Measurements from ENCODE around the gene PTPRN2. TPM values are rescaled to one million over a fixed set of nuclear protein-coding genes. Genes with fewer than 3 reads are reported as not detected.

The PTPRN2 gene
- polyA plus RNA-seq, 1 of the 3 experiments (the other 2 are of a cell fraction), result 4.0 TPM

DNA sequence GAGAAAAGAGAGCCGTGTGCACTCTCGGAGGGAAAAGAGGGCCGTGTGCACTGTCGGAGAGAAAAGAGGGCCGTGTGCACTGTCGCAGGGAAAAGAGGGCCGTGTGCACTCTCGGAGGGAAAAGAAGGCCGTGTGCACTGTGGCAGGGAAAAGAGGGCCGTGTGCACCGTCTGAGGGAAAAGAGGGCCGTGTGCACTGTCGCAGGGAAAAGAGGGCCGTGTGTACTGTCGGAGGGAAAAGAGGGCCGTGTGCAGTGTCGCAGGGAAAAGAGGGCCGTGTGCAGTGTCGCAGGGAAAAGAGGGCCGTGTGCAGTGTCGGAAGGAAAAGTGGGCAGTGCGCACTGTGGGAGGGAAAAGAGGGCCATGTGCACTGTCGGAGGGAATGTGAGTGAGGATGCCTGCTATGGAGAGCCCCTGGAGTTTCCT is 1062.1 kb downstream of the PTPRN2 start:
- 72% methylated on average over 23 of the region's 23 CpGs for WGBS (ENCODE audit: low lambda C conversion rate)
- TF ChIP-seq JUND (IDR thresholded peaks at IDR 0.05), result no peak
- TF ChIP-seq TAF1 (IDR thresholded peaks at IDR 0.05; ENCODE audit: borderline replicate concordance, low read depth, low read length), result no peak
- no peak for TF ChIP-seq RAD21 (IDR thresholded peaks at IDR 0.05; ENCODE audit: low read length)
- no peak for TF ChIP-seq GABPA (IDR thresholded peaks at IDR 0.05; ENCODE audit: low read depth)
- TF ChIP-seq, protein P1, sequence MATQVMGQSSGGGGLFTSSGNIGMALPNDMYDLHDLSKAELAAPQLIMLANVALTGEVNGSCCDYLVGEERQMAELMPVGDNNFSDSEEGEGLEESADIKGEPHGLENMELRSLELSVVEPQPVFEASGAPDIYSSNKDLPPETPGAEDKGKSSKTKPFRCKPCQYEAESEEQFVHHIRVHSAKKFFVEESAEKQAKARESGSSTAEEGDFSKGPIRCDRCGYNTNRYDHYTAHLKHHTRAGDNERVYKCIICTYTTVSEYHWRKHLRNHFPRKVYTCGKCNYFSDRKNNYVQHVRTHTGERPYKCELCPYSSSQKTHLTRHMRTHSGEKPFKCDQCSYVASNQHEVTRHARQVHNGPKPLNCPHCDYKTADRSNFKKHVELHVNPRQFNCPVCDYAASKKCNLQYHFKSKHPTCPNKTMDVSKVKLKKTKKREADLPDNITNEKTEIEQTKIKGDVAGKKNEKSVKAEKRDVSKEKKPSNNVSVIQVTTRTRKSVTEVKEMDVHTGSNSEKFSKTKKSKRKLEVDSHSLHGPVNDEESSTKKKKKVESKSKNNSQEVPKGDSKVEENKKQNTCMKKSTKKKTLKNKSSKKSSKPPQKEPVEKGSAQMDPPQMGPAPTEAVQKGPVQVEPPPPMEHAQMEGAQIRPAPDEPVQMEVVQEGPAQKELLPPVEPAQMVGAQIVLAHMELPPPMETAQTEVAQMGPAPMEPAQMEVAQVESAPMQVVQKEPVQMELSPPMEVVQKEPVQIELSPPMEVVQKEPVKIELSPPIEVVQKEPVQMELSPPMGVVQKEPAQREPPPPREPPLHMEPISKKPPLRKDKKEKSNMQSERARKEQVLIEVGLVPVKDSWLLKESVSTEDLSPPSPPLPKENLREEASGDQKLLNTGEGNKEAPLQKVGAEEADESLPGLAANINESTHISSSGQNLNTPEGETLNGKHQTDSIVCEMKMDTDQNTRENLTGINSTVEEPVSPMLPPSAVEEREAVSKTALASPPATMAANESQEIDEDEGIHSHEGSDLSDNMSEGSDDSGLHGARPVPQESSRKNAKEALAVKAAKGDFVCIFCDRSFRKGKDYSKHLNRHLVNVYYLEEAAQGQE (IDR thresholded peaks at IDR 0.05; ENCODE audit: low read depth, low read length), result no peak
- no peak for TF ChIP-seq ELF1 (IDR thresholded peaks at IDR 0.05)
- no peak for TF ChIP-seq EP300 (IDR thresholded peaks at IDR 0.05; ENCODE audit: borderline replicate concordance in 1 of 2, low read depth in 1 of 2, low read length in 1 of 2)
- TF ChIP-seq GATA2 (CRISPR knock-in tag; IDR thresholded peaks at IDR 0.05), result no peak
- TF ChIP-seq, protein P2, sequence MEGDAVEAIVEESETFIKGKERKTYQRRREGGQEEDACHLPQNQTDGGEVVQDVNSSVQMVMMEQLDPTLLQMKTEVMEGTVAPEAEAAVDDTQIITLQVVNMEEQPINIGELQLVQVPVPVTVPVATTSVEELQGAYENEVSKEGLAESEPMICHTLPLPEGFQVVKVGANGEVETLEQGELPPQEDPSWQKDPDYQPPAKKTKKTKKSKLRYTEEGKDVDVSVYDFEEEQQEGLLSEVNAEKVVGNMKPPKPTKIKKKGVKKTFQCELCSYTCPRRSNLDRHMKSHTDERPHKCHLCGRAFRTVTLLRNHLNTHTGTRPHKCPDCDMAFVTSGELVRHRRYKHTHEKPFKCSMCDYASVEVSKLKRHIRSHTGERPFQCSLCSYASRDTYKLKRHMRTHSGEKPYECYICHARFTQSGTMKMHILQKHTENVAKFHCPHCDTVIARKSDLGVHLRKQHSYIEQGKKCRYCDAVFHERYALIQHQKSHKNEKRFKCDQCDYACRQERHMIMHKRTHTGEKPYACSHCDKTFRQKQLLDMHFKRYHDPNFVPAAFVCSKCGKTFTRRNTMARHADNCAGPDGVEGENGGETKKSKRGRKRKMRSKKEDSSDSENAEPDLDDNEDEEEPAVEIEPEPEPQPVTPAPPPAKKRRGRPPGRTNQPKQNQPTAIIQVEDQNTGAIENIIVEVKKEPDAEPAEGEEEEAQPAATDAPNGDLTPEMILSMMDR (IDR thresholded peaks at IDR 0.05), result no peak
- no peak for TF ChIP-seq SMC3 (IDR thresholded peaks at IDR 0.05; ENCODE audit: low read depth, low read length)
- CTCF ChIA-PET, result no interaction called here

DNA sequence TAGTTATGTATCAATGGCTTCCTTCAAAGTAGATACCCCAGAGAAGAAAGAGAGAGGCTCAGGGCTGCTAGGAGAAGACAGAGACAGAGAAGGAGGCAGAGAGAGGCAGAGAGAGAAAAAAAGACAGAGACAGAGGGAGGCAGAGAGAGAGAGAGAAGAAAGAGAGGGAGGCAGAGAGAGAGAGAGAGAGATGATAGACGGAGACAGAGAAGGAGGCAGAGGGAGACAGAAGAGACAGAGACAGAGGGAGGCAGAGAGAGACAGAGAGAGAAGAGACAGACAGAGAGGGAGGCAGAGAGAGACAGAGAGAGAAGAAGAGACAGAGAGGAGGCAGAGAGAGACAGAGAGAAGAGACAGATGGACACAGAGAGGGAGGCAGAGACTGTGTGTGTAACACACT is 1062.9 kb downstream of the PTPRN2 start:
- no peak overlapping the region for H3K27ac ChIP-seq (ENCODE audit: low read depth in 2 of 2, low read length in 1 of 2)
- H3K4me3 ChIP-seq (ENCODE audit: low read depth in 2 of 2, low read length in 1 of 2), result no peak overlapping the region
- no peak overlapping the region for H3K9ac ChIP-seq
- H4K20me1 ChIP-seq (ENCODE audit: insufficient read depth), result no peaks in the 10 kb centered on the region
- no peaks in the 10 kb centered on the region for H3K9me3 ChIP-seq
- no peaks in the 10 kb centered on the region for H3F3A ChIP-seq (replicated peaks; ENCODE audit: insufficient read depth)
- no peaks in the 10 kb centered on the region for H3K4me1 ChIP-seq (ENCODE audit: control insufficient read depth in 1 of 2, insufficient read depth in 2 of 2, low read depth in 1 of 2, low read length in 1 of 2)
- no peaks in the 10 kb centered on the region for H3K79me2 ChIP-seq (ENCODE audit: insufficient read depth)
- ChIA-PET POLR2A (no interaction called here), CTCF (no interaction called here)
- H3K4me2 ChIP-seq, result no peak overlapping the region
- no peaks in the 10 kb centered on the region for H3K27me3 ChIP-seq (ENCODE audit: insufficient read depth)
- DNase-seq, result no peak
- H2AFZ ChIP-seq (ENCODE audit: low read depth), result no peak overlapping the region
- 67% methylated on average over 1 of the region's 1 CpG for WGBS (ENCODE audit: low lambda C conversion rate)
- TF ChIP-seq, protein P3, sequence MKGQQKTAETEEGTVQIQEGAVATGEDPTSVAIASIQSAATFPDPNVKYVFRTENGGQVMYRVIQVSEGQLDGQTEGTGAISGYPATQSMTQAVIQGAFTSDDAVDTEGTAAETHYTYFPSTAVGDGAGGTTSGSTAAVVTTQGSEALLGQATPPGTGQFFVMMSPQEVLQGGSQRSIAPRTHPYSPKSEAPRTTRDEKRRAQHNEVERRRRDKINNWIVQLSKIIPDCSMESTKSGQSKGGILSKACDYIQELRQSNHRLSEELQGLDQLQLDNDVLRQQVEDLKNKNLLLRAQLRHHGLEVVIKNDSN (IDR thresholded peaks at IDR 0.05; ENCODE audit: borderline replicate concordance, low read depth), result no peak
- TF ChIP-seq NRF1 (IDR thresholded peaks at IDR 0.05; ENCODE audit: low read depth, low read length), result no peak
- TF ChIP-seq RCOR1 (IDR thresholded peaks at IDR 0.05; ENCODE audit: low read length), result no peak
- TF ChIP-seq EP300 (IDR thresholded peaks at IDR 0.05; ENCODE audit: borderline replicate concordance in 1 of 2, low read depth in 1 of 2, low read length in 1 of 2), result no peak
- no peak for TF ChIP-seq GATA2 (CRISPR knock-in tag; IDR thresholded peaks at IDR 0.05)
- TF ChIP-seq, protein P1 (IDR thresholded peaks at IDR 0.05; ENCODE audit: low read depth, low read length), result no peak
- TF ChIP-seq EZH2phosphoT487 (IDR thresholded peaks at IDR 0.05; ENCODE audit: borderline replicate concordance, low read depth), result no peak
- TF ChIP-seq, protein P4, sequence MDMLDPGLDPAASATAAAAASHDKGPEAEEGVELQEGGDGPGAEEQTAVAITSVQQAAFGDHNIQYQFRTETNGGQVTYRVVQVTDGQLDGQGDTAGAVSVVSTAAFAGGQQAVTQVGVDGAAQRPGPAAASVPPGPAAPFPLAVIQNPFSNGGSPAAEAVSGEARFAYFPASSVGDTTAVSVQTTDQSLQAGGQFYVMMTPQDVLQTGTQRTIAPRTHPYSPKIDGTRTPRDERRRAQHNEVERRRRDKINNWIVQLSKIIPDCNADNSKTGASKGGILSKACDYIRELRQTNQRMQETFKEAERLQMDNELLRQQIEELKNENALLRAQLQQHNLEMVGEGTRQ (IDR thresholded peaks at IDR 0.05; ENCODE audit: borderline replicate concordance, low read depth, low read length), result no peak
- no peak for TF ChIP-seq MEF2A (IDR thresholded peaks at IDR 0.05; ENCODE audit: borderline replicate concordance, low read depth)
- no peaks in the 10 kb centered on the region for H3K9me2 ChIP-seq
- no peaks in the 10 kb centered on the region for H3K36me3 ChIP-seq (replicated peaks in 1 of 2; ENCODE audit: control insufficient read depth in 1 of 2, insufficient read depth in 2 of 2, low read length in 1 of 2)

More for the DNA sequence above, 1062.1 kb downstream of the PTPRN2 start:
- Histone ChIP-seq H2AFZ (ENCODE audit: low read depth) (no peak overlapping the region), H3K4me2 (no peak overlapping the region), H3K79me2 (ENCODE audit: insufficient read depth) (no peaks in the 10 kb centered on the region), H3K36me3 (replicated peaks in 1 of 2; ENCODE audit: control insufficient read depth in 1 of 2, insufficient read depth in 2 of 2, low read length in 1 of 2) (no peaks in the 10 kb centered on the region), H3K9ac (no peak overlapping the region), H3F3A (replicated peaks; ENCODE audit: insufficient read depth) (no peaks in the 10 kb centered on the region), H3K9me2 (no peaks in the 10 kb centered on the region), H4K20me1 (ENCODE audit: insufficient read depth) (no peaks in the 10 kb centered on the region), H3K27me3 (ENCODE audit: insufficient read depth) (no peaks in the 10 kb centered on the region), H3K4me3 (ENCODE audit: low read depth in 2 of 2, low read length in 1 of 2) (no peak overlapping the region), H3K4me1 (ENCODE audit: control insufficient read depth in 1 of 2, insufficient read depth in 2 of 2, low read depth in 1 of 2, low read length in 1 of 2) (no peaks in the 10 kb centered on the region), H3K27ac (ENCODE audit: low read depth in 2 of 2, low read length in 1 of 2) (no peak overlapping the region), H3K9me3 (no peaks in the 10 kb centered on the region)
- no peak for DNase-seq
- POLR2A ChIA-PET, result no interaction called here
